SIG-M5 (cell line): ENCODE measurements around the gene WDR35.

Experiments
- DNase-seq: peaks from one replicate; lab custom pipeline; 2025; lab: John Stamatoyannopoulos, UW

Gene WDR35

DNA sequence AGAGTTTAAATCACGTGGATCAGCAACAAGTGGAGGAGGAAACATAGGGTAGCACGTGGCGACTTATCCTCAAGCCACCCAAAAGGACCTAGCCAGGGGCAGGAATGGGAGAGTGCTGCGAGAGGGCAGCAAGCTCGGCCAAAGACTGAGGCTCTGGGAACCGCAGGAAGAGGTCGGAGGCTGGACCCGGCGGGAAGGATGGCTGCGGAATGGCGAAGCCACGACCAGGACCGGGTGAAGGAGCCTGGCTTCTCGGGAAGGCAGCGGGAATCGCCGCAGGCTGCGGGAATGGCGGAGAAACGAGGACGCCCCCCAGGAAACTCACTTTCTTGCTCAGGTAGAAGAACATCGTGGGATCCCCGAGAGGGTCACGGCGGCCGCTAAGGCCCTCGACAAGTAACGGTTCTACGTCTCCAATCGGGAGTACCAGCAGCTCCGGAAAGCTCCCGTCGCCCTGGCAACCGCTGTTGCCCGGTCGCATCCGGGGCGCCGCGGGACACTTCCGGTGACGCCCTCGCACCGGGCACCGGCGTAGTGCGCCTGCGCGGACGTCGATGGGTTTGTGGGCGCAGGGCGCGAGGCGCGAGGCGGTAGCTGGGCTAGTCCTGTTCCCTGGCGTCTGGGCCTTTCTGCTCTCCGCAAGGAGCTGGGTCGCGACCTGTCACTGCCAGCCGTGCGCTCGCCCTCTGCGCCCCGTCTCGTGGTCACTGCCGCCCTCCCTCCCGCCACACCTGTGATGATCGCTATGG is at the start of gene WDR35:
Gene WDR35 (minus strand): TSS at position 439 of the 749 bp plus-strand sequence. CDS start 90 bp downstream, at position 349.
- peak; percentile 39 for DNase-seq

GRCh38 chr2:20037660-20038059 is 47.8 kb upstream of the WDR35 start:
- DNase-seq = no peak

- no peak for DNase-seq
These were observed 46.2 kb upstream of the WDR35 start for GRCh38 chr2:20035955-20036666.

DNA sequence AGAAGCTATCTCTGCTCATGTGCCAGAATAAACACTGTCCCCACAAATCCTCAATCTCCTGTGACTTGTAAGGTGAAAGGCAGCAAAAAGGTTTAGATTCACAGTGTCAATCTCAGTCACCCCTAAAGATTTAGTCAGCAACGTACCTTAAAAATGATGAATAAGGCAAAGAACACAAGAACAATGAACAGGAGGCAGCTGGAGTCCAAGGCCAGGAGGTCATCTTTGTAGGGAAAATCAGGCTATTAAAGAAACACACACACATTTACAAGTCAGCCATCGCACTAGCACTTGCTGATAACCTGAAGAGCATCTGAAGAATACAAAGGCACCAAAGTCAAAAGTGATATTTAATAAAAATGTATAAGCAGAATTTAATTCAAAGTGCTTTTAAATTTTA is 44.9 kb upstream of the WDR35 start:
- no peak for DNase-seq

- DNase-seq = no peak
These were observed 44.3 kb upstream of the WDR35 start for GRCh38 chr2:20034218-20034617.

- no peak for DNase-seq
These were observed 43.4 kb upstream of the WDR35 start for GRCh38 chr2:20033322-20033721.

DNA sequence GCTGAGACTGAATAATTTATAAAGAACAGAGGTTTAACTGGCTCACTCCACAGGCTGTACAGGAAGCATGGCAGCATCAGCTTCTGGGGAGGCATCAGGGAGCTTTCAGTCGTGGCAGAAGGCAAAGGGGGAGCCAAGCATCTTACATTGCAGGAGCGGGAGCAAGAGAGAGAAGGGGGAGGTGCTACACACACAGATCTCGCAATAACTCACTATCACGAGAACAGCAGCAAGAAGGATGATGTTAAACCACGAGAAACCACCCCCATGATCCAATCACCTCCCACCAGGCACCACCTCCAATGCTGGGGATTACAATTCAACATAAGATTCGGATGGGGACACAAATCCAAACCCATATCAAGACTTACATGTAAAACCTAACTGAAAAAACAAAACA is 40.3 kb upstream of the WDR35 start:
- DNase-seq = no peak

- no peak for DNase-seq
These were observed 38.0 kb upstream of the WDR35 start for GRCh38 chr2:20027705-20028434.

- DNase-seq = no peak
These were observed 37.4 kb upstream of the WDR35 start for GRCh38 chr2:20027260-20027677.

- DNase-seq = no peak
These were observed 35.3 kb upstream of the WDR35 start for GRCh38 chr2:20025065-20025786.

- no peak for DNase-seq
These were observed 33.8 kb upstream of the WDR35 start for GRCh38 chr2:20023688-20024087.

DNA sequence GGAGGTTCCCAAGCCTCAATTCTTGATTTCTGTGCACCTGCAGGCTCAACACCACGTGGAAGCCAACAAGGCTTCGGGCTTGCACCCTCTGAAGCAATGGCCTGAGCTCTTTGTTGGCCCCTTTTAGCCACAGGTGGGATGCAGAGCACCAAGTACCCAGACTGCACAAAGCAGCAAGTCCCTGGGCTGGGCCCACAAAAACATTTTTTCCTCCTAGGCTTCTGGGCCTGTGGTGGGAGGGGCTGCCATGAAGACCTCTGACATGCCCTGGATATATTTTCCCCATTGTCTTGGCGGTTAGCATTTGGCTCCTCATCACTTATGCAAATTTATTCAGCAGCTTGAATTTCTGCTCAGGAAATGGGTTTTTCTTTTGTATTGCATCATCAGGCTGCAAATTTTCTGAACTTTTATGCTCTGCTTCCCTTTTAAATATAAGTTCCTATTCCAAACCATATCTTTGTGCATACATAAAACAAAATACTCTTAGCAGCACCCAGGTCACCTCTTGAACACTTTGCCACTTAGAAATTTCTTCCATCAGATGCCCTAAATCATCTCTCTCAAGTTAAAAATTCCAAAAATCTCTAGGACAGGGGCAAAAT is 31.6 kb upstream of the WDR35 start:
- DNase-seq = no peak

- no peak for DNase-seq
These were observed 29.8 kb upstream of the WDR35 start for GRCh38 chr2:20019747-20020146.

- DNase-seq = no peak
These were observed 28.8 kb upstream of the WDR35 start for GRCh38 chr2:20018601-20019152.

GRCh38 chr2:20016346-20016745 is 26.4 kb upstream of the WDR35 start:
- DNase-seq = no peak

- no peak for DNase-seq
These were observed 25.7 kb upstream of the WDR35 start for GRCh38 chr2:20015482-20016083.

DNA sequence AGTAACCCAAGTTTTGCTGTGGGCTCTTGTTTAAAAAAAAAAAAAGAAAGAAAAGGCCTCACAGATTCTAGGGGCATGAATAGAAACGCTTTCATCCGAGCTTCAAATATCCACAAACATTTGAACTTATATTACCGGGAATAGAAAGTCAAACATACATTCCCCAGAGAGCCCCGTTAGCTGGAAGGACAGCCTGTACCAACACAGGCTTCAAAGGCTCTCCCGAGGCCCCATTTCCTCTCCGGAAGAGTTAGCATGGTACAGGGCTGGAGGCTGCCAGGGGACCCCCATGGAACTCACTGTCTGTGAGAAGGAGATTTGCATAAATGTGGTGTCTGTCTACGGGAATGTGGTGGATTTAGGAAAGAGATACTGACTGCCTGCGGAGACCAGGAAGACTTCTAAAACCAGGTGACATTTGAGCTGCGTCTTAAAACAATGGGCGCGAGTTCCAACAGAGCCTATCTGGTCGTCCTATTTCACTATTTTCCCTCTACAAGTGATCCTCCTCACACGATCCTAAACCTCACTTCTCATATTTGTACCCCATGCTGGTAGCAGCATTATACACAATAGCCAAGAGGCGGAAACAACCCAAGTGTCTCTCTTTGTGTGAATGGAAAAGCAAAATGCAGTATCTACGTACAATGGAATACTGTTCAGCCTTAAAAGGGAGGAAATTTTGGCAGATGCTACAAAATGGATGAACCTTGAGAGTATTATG is 23.4 kb upstream of the WDR35 start:
- no peak for DNase-seq

DNA sequence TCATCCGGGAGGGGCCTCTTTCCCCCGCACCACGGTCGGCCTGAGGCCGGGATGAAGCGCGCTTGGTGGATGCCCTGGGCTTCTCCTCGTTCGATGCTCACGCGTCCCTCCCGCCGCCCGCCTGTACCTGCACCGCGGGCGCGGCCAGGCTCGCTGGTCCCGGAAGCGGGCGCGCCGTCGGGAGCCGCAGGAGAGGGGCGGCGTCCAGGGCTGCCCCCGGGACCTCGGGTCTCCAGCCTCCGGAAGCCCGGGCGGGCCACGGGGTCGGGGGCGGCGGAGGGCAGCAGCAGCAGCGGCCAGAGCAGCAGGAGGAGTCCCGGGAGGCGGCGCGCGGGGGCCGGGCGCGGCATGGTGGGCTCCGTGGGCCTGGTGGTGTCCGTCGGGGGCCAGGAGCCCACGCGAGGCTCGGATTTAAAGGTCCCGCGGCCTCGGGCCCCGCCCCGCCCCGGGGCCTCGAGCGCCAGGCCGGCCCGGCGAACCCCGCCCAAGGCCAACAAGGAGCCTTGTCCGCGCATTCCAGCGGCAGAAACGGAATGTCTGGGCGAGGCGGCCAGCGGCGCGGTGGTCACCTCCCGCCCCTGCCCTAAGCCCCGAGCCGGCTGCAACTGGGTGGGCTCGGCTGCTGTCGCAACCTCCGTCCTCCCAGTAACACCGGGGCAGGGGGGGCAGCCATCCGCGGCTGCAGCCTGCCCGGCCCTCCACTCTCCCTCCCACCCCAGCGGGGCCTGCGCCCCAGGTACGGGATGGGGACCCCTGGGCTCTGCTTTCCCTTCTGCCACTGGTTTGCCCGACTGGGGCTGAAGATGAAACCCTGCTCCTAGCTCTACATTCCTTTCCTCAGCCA is 22.6 kb upstream of the WDR35 start, which contains the start of gene MATN3:
Gene MATN3 (minus strand): TSS at position 387 of the 844 bp plus-strand sequence. CDS start 37 bp downstream, at position 350.
- DNase-seq = no peak

DNA sequence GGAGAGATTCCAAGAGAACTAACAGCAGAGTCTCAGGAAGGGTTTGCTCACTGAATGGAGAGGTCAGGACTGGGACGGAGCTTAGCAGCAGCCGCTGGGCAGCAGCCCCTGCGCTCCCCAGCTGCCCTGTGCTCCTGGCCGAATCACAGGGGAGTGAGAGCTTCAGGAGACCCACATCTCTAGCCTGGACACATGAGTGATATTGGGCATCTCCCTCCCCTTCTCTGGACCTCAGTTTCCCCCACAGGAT is 22.1 kb upstream of the WDR35 start:
- no peak for DNase-seq
